B cell (primary cell): ENCODE measurements around the gene TUBAL3.

Experiments used
- EZH2 ChIP-seq: IDR thresholded peaks from 2 replicates; pipeline ENCODE4 v1.6.1; 2012; ENCODE audit warnings: borderline replicate concordance, low read depth, mild to moderate bottlenecking, moderate library complexity, low read length; ENCODE audit not compliant: insufficient read depth, poor library complexity, severe bottlenecking
- TF ChIP-seq, protein P1 (sequence below): fragments of 200-600 bp; IDR thresholded peaks from one replicate; pipeline ENCODE4 v1.8.0; 2022; ENCODE audit warnings: antibody characterized with exemption, mild to moderate bottlenecking

DNA sequence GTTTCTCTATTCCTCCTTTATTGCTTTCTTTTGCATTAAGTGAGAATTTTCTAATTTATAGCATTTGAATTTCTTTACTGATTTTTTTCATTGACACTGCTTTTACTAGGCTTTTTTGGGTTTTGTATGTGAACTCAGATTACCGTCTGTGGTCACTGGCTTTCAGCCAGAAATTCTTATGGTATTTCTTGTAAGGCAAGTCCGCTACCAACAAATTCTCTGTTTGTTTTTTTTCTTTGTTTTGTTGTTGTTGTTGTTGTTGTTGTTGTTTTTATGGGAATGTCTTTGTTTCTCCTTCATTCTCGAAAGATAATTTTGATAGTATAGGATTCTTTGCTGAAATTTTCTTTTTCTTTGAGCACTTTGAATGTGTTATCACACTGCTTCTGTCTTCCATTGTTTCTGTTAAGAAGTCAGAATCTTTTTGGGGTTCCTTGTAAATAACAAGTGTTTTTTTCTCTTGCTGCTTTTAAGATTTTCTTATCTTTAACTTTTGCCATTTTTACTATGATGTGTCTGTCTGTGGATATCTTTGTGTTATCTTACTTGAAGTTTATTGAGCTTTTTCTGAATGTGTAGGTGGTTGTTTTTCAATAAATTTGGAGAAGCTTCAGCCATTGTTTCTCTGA is 15.0 kb upstream of the TUBAL3 start:
- TF ChIP-seq, protein P1, sequence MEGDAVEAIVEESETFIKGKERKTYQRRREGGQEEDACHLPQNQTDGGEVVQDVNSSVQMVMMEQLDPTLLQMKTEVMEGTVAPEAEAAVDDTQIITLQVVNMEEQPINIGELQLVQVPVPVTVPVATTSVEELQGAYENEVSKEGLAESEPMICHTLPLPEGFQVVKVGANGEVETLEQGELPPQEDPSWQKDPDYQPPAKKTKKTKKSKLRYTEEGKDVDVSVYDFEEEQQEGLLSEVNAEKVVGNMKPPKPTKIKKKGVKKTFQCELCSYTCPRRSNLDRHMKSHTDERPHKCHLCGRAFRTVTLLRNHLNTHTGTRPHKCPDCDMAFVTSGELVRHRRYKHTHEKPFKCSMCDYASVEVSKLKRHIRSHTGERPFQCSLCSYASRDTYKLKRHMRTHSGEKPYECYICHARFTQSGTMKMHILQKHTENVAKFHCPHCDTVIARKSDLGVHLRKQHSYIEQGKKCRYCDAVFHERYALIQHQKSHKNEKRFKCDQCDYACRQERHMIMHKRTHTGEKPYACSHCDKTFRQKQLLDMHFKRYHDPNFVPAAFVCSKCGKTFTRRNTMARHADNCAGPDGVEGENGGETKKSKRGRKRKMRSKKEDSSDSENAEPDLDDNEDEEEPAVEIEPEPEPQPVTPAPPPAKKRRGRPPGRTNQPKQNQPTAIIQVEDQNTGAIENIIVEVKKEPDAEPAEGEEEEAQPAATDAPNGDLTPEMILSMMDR: no peak
- TF ChIP-seq EZH2: no peak
